LNCaP clone FGC (cell line): ENCODE results near the gene SCML1.

Experiments used
- DNase-seq: peaks from one replicate; pipeline ENCODE4 v3.0.0-alpha.2; 2011; ENCODE audit warnings: low read depth
- H3K4me3 ChIP-seq: 2 replicates; pipeline ENCODE4 v1.5.1; 2011; ENCODE audit warnings: mild to moderate bottlenecking, low read depth, low read length, control low read depth
- CTCF ChIP-seq: IDR thresholded peaks from 2 replicates; pipeline ENCODE4 v1.5.1; 2012; ENCODE audit warnings: mild to moderate bottlenecking; ENCODE audit not compliant: control insufficient read depth, insufficient read depth; ENCODE audit errors: extremely low read depth

SCML1 gene

GRCh38 chrX:17736856-17737709 lies at the start of gene SCML1:
TSS of gene SCML1 (plus strand) at chrX:17737493. CDS start at chrX:17744187, 6,694 bp downstream.
- no peak for TF ChIP-seq CTCF
- H3K4me3 ChIP-seq = peak within 1 kb of the TSS; percentile 81

GRCh38 chrX:17687648-17688047 lies 49.6 kb upstream of the SCML1 start:
- no peak overlapping the region for H3K4me3 ChIP-seq
- TF ChIP-seq CTCF = no peak
- DNase-seq = no peak

More at GRCh38 chrX:17736856-17737709, at the start of gene SCML1:
- peak; percentile 89 for DNase-seq

GRCh38 chrX:17689971-17690409 lies 47.3 kb upstream of the SCML1 start:
- TF ChIP-seq CTCF = peak; percentile 67
- DNase-seq = peak; percentile 26

GRCh38 chrX:17692709-17693346 lies 44.5 kb upstream of the SCML1 start:
- no peak for DNase-seq
- TF ChIP-seq CTCF = no peak
- no peak overlapping the region for H3K4me3 ChIP-seq

More at GRCh38 chrX:17689971-17690409, 47.3 kb upstream of the SCML1 start:
- H3K4me3 ChIP-seq = no peak overlapping the region

GRCh38 chrX:17697191-17697590 lies 40.1 kb upstream of the SCML1 start:
- no peak for DNase-seq
- TF ChIP-seq CTCF = peak; percentile 29; the same call in 1 of the 2 replicates

GRCh38 chrX:17700976-17701375 lies 36.3 kb upstream of the SCML1 start:
- H3K4me3 ChIP-seq = no peak overlapping the region
- TF ChIP-seq CTCF = no peak
- peak; percentile 27 for DNase-seq

More at GRCh38 chrX:17697191-17697590, 40.1 kb upstream of the SCML1 start:
- H3K4me3 ChIP-seq = no peak overlapping the region
